DMS153 treated with DMSO at 0.1 percent for 48 hours (cell line): ENCODE measurements around the gene SUPT4H1.

Source experiments
- DNase-seq: peaks from one replicate; lab custom pipeline; 2025; ENCODE audit not compliant: unreplicated experiment; lab: John Stamatoyannopoulos, UW

Gene SUPT4H1

GRCh38 chr17:58381124-58382035 is 29.4 kb upstream of the SUPT4H1 start:
- no peak for DNase-seq

- DNase-seq, result no peak
Observed at GRCh38 chr17:58380207-58381123, 28.5 kb upstream of the SUPT4H1 start.

- DNase-seq, result no peak
Observed at GRCh38 chr17:58379511-58379824, 27.5 kb upstream of the SUPT4H1 start.

- DNase-seq, result no peak
Observed at GRCh38 chr17:58378733-58379510, 26.9 kb upstream of the SUPT4H1 start.

- DNase-seq, result no peak
Observed at GRCh38 chr17:58377661-58378060, 25.7 kb upstream of the SUPT4H1 start.

GRCh38 chr17:58377093-58377601 is 25.1 kb upstream of the SUPT4H1 start:
- no peak for DNase-seq

- DNase-seq, result no peak
Observed at GRCh38 chr17:58376472-58377000, 24.5 kb upstream of the SUPT4H1 start.

GRCh38 chr17:58375811-58376210 is 23.8 kb upstream of the SUPT4H1 start:
- DNase-seq, result no peak

GRCh38 chr17:58375256-58375655 is 23.3 kb upstream of the SUPT4H1 start:
- DNase-seq, result no peak

GRCh38 chr17:58373923-58374322 is 21.9 kb upstream of the SUPT4H1 start:
- no peak for DNase-seq

- DNase-seq, result no peak
Observed at GRCh38 chr17:58373003-58373402, 21.0 kb upstream of the SUPT4H1 start.

GRCh38 chr17:58371300-58371950 is 19.4 kb upstream of the SUPT4H1 start:
- DNase-seq, result no peak

GRCh38 chr17:58370716-58371115 is 18.7 kb upstream of the SUPT4H1 start:
- no peak for DNase-seq

- no peak for DNase-seq
Observed at GRCh38 chr17:58370309-58370708, 18.3 kb upstream of the SUPT4H1 start.

GRCh38 chr17:58369214-58370031 is 17.4 kb upstream of the SUPT4H1 start:
- DNase-seq, result no peak

GRCh38 chr17:58368860-58369213 is 16.8 kb upstream of the SUPT4H1 start:
- no peak for DNase-seq

GRCh38 chr17:58367461-58367860 is 15.5 kb upstream of the SUPT4H1 start:
- DNase-seq, result no peak

GRCh38 chr17:58365980-58366595 is 14.1 kb upstream of the SUPT4H1 start:
- DNase-seq, result no peak
